ENCODE measurements around the gene GPATCH11. TPM values are rescaled to one million over a fixed set of nuclear protein-coding genes. Genes with fewer than 3 reads are reported as not detected.

The GPATCH11 gene
- total and polyA plus RNA-seq, 4 donors, result 1.4 to 7.3 (median 3.4) TPM

- no peak overlapping the region for H3K4me3 ChIP-seq (ENCODE audit: low read depth in 1 of 3, low read length in 3 of 3)
- no peaks in the 10 kb centered on the region for H3K27me3 ChIP-seq (ENCODE audit: control insufficient read depth in 4 of 4, insufficient read depth in 4 of 4, low read length in 3 of 4)
- no peaks in the 10 kb centered on the region for H3K9me3 ChIP-seq (ENCODE audit: control insufficient read depth in 4 of 4, low read length in 3 of 4)
- H3K9ac ChIP-seq (ENCODE audit: low read depth in 1 of 2, low read length in 2 of 2), result no peak overlapping the region
- H3K36me3 ChIP-seq (ENCODE audit: control insufficient read depth in 4 of 4, insufficient read depth in 3 of 4, low read depth in 1 of 4, low read length in 3 of 4), result peaks cover 4 to 57% (median 28%) of the 10 kb centered on the region in 4 donors
- TF ChIP-seq HNF4A (conservative IDR thresholded peaks at IDR 0.05), result no peak
- no peak for TF ChIP-seq REST (IDR thresholded peaks at IDR 0.05)
- no peak for TF ChIP-seq GABPA (IDR thresholded peaks at IDR 0.05 in 1 of 2, conservative IDR thresholded peaks at IDR 0.05 in 1 of 2)
- TF ChIP-seq SP1 (IDR thresholded peaks at IDR 0.05), result no peak
- no peak for TF ChIP-seq ZBTB33 (IDR thresholded peaks at IDR 0.05)
- TF ChIP-seq JUND (IDR thresholded peaks at IDR 0.05), result no peak
- no peak for TF ChIP-seq EGR1 (IDR thresholded peaks at IDR 0.05; ENCODE audit: low read depth in 2 of 2)
- TF ChIP-seq TAF1 (conservative IDR thresholded peaks at IDR 0.05), result no peak
- no peak for TF ChIP-seq FOXA2 (IDR thresholded peaks at IDR 0.05)
- no peak overlapping the region for H3K27ac ChIP-seq (ENCODE audit: low read depth in 1 of 2, low read length in 2 of 2)
- WGBS, result 98% methylated on average over 4 of the region's 4 CpGs
- H3K4me1 ChIP-seq (ENCODE audit: control insufficient read depth in 4 of 4, insufficient read depth in 4 of 4, low read length in 3 of 4), result no peaks in the 10 kb centered on the region
- DNase-seq (ENCODE audit: low spot score), result no peak
These were observed 26.2 kb downstream of the GPATCH11 start for GRCh38 chr2:37110306-37111212.

- Histone ChIP-seq H3K4me3 (ENCODE audit: low read depth in 1 of 3, low read length in 3 of 3) (no peak overlapping the region), H3K9me3 (ENCODE audit: control insufficient read depth in 4 of 4, low read length in 3 of 4) (no peaks in the 10 kb centered on the region), H3K36me3 (ENCODE audit: control insufficient read depth in 4 of 4, insufficient read depth in 3 of 4, low read depth in 1 of 4, low read length in 3 of 4) (peaks cover 4 to 55% (median 24%) of the 10 kb centered on the region in 4 donors), H3K27ac (ENCODE audit: low read depth in 1 of 2, low read length in 2 of 2) (no peak overlapping the region), H3K4me1 (ENCODE audit: control insufficient read depth in 4 of 4, insufficient read depth in 4 of 4, low read length in 3 of 4) (no peaks in the 10 kb centered on the region), H3K9ac (ENCODE audit: low read depth in 1 of 2, low read length in 2 of 2) (no peak overlapping the region), H3K27me3 (ENCODE audit: control insufficient read depth in 4 of 4, insufficient read depth in 4 of 4, low read length in 3 of 4) (no peaks in the 10 kb centered on the region)
- DNase-seq (ENCODE audit: low spot score), result no peak
- 70% methylated on average over 2 of the region's 2 CpGs for WGBS
- TF ChIP-seq HNF4A (conservative IDR thresholded peaks at IDR 0.05), result no peak
These were observed 27.6 kb downstream of the GPATCH11 start for GRCh38 chr2:37111958-37112357.

GRCh38 chr2:37117566-37117965 is 33.2 kb downstream of the GPATCH11 start:
- Histone ChIP-seq H3K27me3 (ENCODE audit: control insufficient read depth in 4 of 4, insufficient read depth in 4 of 4, low read length in 3 of 4) (no peaks in the 10 kb centered on the region), H3K4me3 (ENCODE audit: low read depth in 1 of 3, low read length in 3 of 3) (no peak overlapping the region), H3K9me3 (ENCODE audit: control insufficient read depth in 4 of 4, low read length in 3 of 4) (no peaks in the 10 kb centered on the region), H3K27ac (ENCODE audit: low read depth in 1 of 2, low read length in 2 of 2) (no peak overlapping the region), H3K9ac (ENCODE audit: low read depth in 1 of 2, low read length in 2 of 2) (no peak overlapping the region), H3K4me1 (ENCODE audit: control insufficient read depth in 4 of 4, insufficient read depth in 4 of 4, low read length in 3 of 4) (no peaks in the 10 kb centered on the region), H3K36me3 (ENCODE audit: control insufficient read depth in 4 of 4, insufficient read depth in 3 of 4, low read depth in 1 of 4, low read length in 3 of 4) (peaks cover 9 to 37% (median 24%) of the 10 kb centered on the region in 4 donors)
- no peak for DNase-seq (ENCODE audit: low spot score)
- WGBS, result 94% methylated on average over 1 of the region's 1 CpG
- TF ChIP-seq REST (IDR thresholded peaks at IDR 0.05), result no peak
- no peak for TF ChIP-seq HNF4G (IDR thresholded peaks at IDR 0.05)
